ENCODE measurements around the gene SMPD4. TPM values are rescaled to one million over a fixed set of nuclear protein-coding genes. Genes with fewer than 3 reads are reported as not detected.
"Not testable (repeated sequence)": the region's sequence is repeated elsewhere in the genome, so short reads cannot be mapped to it uniquely, and the experiment has no call there.

The SMPD4 gene, protein sequence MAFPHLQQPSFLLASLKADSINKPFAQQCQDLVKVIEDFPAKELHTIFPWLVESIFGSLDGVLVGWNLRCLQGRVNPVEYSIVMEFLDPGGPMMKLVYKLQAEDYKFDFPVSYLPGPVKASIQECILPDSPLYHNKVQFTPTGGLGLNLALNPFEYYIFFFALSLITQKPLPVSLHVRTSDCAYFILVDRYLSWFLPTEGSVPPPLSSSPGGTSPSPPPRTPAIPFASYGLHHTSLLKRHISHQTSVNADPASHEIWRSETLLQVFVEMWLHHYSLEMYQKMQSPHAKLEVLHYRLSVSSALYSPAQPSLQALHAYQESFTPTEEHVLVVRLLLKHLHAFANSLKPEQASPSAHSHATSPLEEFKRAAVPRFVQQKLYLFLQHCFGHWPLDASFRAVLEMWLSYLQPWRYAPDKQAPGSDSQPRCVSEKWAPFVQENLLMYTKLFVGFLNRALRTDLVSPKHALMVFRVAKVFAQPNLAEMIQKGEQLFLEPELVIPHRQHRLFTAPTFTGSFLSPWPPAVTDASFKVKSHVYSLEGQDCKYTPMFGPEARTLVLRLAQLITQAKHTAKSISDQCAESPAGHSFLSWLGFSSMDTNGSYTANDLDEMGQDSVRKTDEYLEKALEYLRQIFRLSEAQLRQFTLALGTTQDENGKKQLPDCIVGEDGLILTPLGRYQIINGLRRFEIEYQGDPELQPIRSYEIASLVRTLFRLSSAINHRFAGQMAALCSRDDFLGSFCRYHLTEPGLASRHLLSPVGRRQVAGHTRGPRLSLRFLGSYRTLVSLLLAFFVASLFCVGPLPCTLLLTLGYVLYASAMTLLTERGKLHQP
- total RNA-seq (2014; rRNA removed; shearing (Covaris generic)), result 31.4 and 35.2 TPM in 2 replicates

DNA sequence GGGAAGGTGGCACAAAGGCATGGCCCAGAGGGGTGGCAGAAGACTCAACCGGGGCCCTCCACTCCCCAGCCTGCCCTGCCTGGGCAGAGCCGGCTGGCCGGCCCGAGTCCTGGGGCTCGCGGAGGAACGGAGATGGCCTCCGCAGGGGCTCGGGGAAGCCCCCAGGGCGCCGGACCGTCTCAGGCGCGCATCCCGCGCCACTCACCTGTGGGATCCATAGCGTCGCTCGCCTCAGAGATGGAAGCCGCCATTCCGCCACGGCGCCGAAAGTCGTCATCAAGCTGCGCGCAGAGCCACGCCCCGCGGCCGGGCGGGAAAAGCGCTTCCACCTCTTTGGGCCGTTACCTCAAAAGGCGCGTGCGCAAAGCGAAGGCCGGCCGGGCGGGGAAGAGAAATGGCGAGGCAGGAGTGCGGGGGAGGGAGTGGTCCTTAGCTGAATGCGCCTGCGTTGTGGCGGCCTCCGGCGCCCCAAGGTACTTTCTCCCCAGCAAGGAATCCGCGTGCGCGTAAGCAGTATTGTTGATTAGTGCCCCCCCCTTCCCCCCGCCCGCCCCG, at the start of gene SMPD4:
SMPD4 (minus strand) TSS at position 278 of the 555 bp plus-strand sequence. CDS start 5,010 bp downstream, outside the sequence.
- DNase-seq (ENCODE audit: low read depth), result peak; percentile 93

DNA sequence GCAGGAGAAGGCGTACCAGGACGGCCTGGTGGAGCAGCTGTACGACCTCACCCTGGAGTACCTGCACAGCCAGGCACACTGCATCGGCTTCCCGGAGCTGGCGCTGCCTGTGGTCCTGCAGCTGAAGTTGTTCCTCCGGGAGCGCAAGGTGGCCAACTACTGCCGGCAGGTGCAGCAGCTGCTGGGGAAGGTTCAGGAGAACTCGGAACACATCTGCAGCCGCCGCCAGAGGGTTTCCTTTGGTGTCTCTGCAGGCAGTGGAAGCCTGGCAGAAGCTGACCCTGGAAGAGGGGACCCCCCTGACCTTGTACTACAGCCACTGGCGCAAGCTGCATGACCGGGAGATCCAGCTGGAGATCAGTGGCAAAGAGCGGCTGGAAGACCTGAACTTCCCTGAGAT, 49.5 kb upstream of the SMPD4 start:
- DNase-seq (ENCODE audit: low read depth), result not testable (repeated sequence)

DNA sequence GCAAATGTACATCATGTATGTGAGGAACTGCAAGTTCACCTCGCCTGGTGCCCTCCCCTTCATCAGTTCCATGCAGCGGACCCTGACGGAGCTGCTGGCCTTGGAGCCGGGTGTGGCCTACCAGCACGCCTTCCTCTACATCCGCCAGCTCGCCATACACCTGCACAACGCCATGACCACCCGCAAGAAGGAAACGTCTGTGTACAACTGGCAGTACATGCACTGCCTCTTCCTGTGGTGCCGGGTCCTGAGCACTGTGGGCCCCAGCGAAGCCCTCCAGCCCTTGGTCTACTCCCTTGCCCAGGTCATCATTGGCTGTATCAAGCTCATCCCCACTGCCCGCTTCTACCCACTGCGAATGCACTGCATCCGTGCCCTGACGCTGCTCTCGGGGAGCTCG, 49.0 kb upstream of the SMPD4 start:
- DNase-seq (ENCODE audit: low read depth), result not testable (repeated sequence)

DNA sequence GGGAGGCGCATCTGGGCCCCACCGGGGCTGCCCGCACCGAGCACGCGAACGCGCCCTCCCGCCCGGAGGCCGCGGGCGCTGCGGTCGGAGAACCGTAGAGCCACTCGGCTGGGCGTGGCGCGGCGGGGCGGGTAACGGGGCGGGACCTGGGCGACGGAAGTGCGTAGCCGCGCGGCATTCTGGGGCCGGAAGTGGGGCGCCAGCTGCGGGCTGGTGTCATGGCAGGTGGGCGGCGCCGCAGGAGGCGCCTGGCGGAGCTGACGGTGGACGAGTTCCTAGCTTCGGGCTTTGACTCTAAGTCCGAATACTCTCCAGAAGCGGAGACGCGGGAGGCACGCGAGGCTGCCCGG, 47.7 kb upstream of the SMPD4 start:
- DNase-seq (ENCODE audit: low read depth), result not testable (repeated sequence)

DNA sequence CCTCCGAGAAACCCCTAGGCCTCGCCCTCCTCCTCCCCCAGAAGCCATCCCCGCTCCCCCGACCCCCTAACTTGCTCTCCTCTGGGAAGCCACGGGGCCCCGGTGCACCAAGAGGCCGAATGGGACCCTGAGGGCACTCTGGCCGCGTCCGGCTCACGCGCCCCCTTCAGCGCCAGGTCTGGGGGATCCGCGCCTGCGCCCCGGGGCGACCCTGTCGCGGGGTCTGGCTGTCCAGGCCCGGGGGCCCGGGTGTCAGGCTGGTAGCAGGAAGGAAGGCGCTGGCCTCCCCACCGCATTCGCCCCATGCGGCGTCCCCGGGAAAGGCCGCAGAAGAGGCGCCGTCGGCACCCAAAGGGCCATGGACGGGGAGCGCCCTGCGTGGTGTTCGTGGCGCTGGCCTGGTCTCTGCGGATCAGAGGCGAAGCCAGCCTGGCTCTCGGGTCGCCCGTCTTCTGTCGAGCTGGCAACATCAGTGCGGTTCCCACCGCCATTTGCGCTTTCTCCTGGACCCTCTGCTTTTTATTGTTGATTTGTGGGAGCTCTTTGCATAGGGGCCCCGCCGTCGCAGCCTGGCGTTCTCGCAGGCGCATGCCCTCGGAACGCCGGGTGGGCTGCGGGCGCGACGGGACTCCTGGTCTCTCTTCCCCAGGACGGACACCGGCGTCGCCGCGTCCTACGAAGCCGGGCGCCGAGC, 47.2 kb upstream of the SMPD4 start:
- DNase-seq (ENCODE audit: low read depth), result not testable (repeated sequence)

DNA sequence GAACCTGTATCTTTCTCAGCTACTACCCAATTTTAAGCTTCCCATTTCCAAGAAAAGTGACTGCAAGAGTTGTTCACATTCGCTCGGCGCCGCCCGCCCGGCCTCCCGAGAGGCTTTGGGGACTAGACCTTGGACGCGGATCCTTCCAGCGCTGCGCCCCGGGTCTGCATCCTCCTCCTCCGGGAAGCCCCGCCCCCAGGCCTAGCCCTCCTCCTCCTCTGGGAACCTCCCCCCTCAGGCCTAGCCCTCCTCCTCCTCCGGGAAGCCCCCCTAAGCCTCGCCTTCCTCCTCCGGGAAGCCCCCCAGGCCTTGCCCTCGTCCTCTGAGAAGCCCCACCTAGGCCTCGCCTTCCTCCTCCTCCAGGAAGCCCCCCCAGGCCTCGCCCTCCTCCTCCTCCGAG, 46.6 kb upstream of the SMPD4 start:
- DNase-seq (ENCODE audit: low read depth), result not testable (repeated sequence)

DNA sequence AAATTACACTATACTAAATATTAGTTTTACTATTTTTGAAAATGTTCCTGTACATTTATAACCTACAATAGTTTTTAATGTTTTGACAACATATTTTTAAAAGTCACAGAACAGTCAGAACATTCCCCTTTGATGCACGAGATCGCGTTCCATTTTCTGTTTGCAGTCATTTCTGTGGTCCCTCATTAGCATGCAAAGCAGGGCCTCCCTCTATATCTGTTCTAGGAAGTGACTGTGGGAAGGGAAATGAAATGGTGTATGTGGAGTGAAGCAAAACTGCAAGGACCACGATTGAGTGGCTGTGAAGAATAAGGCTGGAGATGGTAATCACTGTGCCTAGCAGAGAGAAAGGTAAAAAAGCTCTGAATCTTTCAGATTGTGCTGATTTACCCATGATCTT, 41.1 kb upstream of the SMPD4 start:
- not testable (repeated sequence) for DNase-seq (ENCODE audit: low read depth)

DNA sequence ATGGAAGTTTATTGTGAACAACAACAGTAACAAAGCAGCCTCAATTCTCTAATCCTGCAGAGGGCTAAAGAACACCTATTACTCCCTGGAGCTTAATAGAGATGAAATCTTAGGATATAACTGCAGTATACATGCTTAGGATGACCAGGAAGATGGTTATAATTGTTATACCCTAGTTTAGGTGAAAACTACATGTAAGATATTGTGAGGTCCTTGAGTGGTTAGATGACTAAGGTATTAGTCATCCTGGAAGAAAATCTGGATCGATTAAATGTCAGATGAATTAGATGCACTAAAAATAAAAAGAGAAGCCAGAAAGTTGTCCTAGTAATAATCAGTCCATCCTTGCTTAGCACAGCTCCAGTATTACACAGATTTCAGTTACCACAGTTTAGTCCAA, 39.1 kb upstream of the SMPD4 start:
- DNase-seq (ENCODE audit: low read depth), result not testable (repeated sequence)

DNA sequence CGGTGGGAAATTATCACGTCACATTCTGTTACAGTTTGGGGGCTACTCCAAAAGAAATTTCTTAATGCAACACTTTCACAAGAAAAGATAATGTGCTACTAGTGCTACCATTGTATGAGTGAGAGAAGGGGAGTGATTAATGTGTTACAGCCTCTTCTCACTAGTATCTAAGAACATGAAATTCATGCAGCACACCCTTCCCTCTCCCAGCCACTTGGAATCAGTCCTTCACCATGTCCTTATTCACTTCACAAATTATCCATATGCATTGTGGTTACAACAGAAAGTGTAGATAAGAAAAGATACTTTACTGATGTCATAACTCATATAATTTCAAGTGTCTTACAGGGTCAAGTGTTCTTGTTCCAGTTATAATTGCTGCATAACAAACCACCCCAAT, 37.7 kb upstream of the SMPD4 start:
- DNase-seq (ENCODE audit: low read depth), result not testable (repeated sequence)

DNA sequence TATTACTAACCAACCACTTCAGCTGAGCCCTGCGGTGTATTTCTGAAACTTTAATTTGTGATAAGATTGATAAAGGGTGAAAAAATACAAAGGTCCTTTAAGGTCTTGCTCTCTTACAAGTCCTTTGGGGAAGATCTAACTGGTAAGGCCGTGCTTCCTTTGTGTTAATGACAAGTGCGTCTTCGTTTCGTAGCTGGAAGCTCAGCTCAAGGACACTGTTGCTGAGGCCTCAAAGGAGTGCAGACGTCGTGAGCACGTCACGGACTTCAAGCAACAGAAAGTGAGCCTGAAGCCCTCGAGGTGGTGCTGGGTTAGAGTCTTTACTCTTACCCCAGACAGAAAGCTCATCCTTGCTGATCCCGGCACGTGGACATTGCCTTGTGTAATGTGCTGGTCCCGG, 25.6 kb upstream of the SMPD4 start:
- not testable (repeated sequence) for DNase-seq (ENCODE audit: low read depth)

DNA sequence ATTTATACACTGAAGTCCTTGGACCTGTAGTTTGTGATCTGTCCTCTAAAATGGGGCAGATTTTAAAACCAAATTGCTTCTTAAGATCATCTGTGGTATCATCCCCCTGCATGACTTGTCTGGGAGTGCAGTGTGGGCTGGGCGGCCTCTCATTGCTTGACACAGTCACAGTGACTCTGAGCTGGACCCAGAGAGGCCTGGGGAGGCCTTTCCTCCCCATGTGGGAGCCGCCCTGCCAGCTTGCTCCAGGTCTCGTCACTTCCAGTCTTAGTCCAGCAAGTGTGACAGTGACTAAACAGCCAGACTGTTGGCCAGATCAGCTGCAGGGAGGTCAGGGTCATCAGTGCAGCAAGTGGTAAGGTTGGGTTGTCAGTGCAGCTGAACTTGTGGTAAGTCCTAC, 21.7 kb upstream of the SMPD4 start:
- DNase-seq (ENCODE audit: low read depth), result not testable (repeated sequence)

DNA sequence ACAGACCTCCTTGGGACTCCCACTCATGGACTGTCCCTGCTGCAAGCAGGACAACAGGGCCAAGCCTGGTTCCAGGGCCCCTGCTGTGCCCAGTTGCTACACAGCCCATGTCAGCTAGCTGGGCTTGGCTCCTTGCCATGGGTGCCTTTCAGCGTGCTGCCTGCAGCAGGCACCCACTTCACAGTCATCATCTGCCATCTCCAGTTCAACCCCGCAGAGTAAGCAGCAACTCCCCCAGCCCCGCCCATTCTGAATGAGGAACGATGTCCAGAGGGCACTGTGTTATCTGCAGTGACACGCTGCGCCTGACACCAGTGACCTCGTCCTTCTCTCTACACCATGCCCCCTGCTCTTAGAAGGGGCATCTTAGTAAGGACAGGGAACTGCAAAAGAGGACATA, 21.1 kb upstream of the SMPD4 start:
- not testable (repeated sequence) for DNase-seq (ENCODE audit: low read depth)

DNA sequence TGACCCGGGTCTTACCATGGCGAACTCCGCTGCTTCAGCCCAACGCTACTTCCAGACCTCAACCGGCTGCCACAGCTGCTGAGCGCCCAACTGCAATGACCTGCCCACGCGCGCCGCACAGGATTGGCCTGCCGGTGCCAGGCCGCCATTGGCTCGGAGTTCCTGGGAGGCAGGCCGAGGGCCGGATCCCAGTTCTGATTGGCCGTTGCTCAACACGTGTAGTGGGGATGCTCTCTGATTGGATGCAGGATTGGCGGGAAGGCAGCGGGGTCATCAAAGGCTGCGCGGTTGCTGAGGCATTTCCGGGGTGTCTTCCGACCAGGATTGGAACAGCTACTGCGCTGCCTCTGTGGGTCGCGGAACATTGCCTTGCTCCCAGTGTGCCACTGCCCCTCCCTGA, 16.9 kb upstream of the SMPD4 start, which contains the start of gene TUBA3E:
TUBA3E (minus strand) TSS at position 97 of the 400 bp plus-strand sequence; CDS start at position 18, 79 bp downstream.
- no peak for DNase-seq (ENCODE audit: low read depth)

DNA sequence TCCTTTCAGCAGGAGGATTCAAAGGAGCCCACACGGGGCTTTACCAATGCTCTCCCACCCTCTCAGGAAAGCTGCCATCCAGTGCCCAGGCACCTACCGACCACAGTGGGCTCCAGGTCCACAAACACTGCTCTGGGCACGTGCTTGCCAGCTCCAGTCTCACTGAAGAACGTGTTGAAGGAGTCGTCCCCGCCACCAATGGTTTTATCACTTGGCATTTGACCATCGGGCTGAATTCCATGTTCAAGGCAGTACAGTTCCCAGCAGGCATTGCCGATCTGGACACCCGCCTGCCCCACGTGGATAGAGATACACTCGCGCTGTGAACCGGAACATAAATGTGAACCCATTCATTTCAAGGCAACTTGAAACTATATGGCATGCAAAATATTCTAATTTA, 14.7 kb upstream of the SMPD4 start:
- DNase-seq (ENCODE audit: low read depth), result not testable (repeated sequence)

DNA sequence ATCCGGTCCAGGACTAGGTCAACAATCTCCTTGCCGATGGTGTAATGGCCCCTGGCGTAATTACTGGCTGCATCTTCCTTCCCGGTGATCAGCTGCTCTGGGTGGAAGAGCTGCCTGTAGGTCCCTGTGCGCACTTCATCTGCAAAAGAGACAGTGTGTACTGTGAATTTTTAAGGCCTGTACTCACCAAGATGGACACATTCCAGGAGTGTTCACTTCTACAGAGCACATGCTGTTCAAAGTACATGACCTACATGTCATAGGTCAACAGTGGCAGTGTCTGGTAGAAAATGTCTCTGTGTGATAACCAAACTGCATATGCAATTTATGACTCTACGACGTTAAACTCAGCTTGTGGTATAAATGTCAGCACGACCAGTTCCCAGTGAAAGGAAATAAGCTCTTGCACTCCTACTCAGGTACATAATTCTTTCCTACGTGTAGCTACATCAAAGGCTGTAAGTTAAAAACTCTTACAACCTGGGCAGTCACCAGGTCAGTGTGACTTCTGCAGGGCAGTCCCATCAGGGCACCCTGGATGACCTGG, 13.8 kb upstream of the SMPD4 start:
- not testable (repeated sequence) for DNase-seq (ENCODE audit: low read depth)

DNA sequence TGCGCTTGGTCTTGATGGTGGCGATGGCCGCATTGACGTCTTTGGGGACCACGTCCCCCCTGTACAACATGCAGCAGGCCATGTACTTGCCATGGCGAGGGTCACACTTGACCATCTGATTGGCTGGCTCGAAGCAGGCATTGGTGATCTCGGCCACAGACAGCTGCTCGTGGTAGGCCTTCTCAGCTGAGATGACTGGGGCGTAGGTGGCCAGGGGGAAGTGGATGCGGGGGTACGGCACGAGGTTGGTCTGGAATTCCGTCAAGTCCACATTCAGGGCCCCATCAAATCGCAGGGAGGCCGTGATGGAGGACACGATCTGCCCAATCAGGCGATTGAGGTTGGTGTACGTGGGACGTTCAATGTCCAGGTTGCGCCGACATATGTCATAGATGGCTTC, 12.4 kb upstream of the SMPD4 start:
- DNase-seq (ENCODE audit: low read depth), result not testable (repeated sequence)

DNA sequence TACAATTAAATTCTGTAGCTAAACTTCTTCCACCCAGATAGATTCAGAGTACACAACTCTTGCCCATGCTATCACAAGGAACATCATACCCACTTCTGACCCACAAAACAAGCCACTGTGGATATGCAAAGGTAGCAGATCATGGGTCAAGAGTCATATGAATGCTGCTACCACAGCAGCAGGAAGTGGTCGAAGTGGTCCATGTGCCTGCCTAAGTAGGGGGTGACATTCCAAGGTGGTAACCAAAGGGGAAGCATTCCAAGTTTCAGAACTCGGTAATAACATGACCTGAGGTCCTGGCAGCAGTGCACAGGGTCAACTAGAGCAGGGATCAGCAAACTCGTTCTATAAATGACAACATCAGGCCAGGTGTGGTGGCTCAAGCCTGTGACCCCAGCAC, 11.0 kb upstream of the SMPD4 start:
- DNase-seq (ENCODE audit: low read depth), result not testable (repeated sequence)

DNA sequence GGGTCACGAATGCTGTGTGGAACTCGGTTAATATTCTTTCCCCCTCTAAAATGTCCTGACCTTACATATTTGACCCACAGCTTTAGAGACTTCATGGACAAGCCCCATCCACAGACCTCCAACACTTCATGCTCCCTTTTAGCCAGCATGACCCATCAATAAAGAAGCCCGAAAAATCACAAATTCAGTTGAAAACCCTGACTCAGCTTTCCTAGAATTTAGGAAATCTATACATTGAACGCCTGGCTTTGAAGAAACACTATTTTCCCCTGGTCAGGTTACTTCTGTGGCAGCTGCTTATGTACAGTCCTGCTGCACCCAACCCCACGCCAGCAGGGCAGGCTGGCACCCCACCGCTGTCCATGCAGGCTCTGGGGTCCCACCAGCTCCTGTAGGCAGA, 9.9 kb upstream of the SMPD4 start:
- not testable (repeated sequence) for DNase-seq (ENCODE audit: low read depth)

DNA sequence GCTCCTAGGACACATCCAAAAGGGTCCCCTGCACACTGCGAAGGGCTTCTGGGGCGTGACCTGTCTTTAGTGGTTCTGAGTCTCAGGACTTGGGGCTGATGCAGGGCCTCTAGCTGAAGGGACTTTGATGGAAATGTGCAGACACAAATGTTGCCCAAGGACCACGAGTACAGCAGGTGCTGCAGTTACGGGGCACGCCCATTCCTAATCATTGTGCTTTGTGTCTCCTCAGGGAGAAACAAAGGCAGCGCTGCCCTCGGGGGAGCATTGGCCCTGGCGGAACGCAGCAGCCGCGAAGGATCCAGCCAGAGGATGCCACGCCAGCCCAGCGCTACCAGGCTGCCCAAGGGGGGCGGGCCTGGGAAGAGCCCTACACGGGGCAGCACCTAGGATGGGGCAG, 8.8 kb upstream of the SMPD4 start:
- no peak for DNase-seq (ENCODE audit: low read depth)

DNA sequence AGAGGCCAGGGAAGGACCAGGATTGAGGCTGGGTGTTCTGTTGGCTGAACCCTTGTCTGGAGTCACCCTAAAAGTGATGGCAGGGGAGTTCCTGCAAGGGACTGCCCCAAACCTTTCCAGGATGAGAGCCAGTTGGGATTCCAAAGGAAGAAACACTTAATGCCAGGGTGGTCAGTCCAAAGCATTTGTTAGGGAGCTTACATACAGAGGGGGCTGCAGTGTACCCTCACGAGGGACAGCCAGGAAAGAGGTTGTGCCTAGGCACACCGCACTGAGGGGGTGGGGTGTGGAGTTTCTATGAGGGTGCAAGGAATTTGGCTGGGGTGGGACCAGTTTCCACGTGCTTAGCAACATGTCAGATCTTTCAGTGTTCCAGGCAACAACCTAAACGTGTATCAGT, 7.6 kb upstream of the SMPD4 start:
- DNase-seq (ENCODE audit: low read depth), result not testable (repeated sequence)

Data from RPMI7951 (cell line).